ENCODE results near the gene FBLN2.
"Not testable (repeated sequence)": the region's sequence is repeated elsewhere in the genome, so short reads cannot be mapped to it uniquely, and the experiment has no call there.

Gene FBLN2

GRCh38 chr3:13548696-13549622, at the start of gene FBLN2:
FBLN2 (plus strand) TSS chr3:13549125; CDS start chr3:13570356, 21,231 bp downstream.
- DNase-seq = no peak

- DNase-seq = not testable (repeated sequence)
Observed at GRCh38 chr3:13499246-13499645, 49.7 kb upstream of the FBLN2 start.

- DNase-seq = peak; percentile 45
Observed at GRCh38 chr3:13500133-13500885, 48.6 kb upstream of the FBLN2 start.

GRCh38 chr3:13501056-13501455, 47.9 kb upstream of the FBLN2 start:
- no peak for DNase-seq

- DNase-seq = no peak
Observed at GRCh38 chr3:13501521-13501920, 47.4 kb upstream of the FBLN2 start.

GRCh38 chr3:13501958-13502790, 46.8 kb upstream of the FBLN2 start:
- DNase-seq = no peak

GRCh38 chr3:13502791-13503060, 46.2 kb upstream of the FBLN2 start:
- DNase-seq = no peak

- DNase-seq = no peak
Observed at GRCh38 chr3:13504161-13504831, 44.6 kb upstream of the FBLN2 start.

GRCh38 chr3:13505147-13506130, 43.5 kb upstream of the FBLN2 start:
- DNase-seq = no peak

- no peak for DNase-seq
Observed at GRCh38 chr3:13506239-13506638, 42.7 kb upstream of the FBLN2 start.

GRCh38 chr3:13506680-13507079, 42.2 kb upstream of the FBLN2 start:
- no peak for DNase-seq

- DNase-seq = no peak
Observed at GRCh38 chr3:13507247-13507569, 41.7 kb upstream of the FBLN2 start.

GRCh38 chr3:13507570-13508339, 41.2 kb upstream of the FBLN2 start:
- no peak for DNase-seq

GRCh38 chr3:13508496-13508895, 40.4 kb upstream of the FBLN2 start:
- no peak for DNase-seq

GRCh38 chr3:13509059-13509815, 39.7 kb upstream of the FBLN2 start:
- no peak for DNase-seq

GRCh38 chr3:13509816-13510192, 39.1 kb upstream of the FBLN2 start:
- no peak for DNase-seq

- DNase-seq = no peak
Observed at GRCh38 chr3:13512451-13512850, 36.5 kb upstream of the FBLN2 start.

- no peak for DNase-seq
Observed at GRCh38 chr3:13513051-13513912, 35.6 kb upstream of the FBLN2 start.

- no peak for DNase-seq
Observed at GRCh38 chr3:13513913-13514517, 34.9 kb upstream of the FBLN2 start.

All from stimulated activated CD8-positive, alpha-beta memory T cell treated with anti-CD3 and anti-CD28 coated beads, Interleukin-4, amount 100 ng/mL, for 48 hours (primary cell).